Epithelial cell of proximal tubule (primary cell): ENCODE results near the gene AKIP1. TPM values are rescaled to one million over a fixed set of nuclear protein-coding genes. Genes with fewer than 3 reads are reported as not detected.
"Not testable (repeated sequence)": the region's sequence is repeated elsewhere in the genome, so short reads cannot be mapped to it uniquely, and the experiment has no call there.

Experiments
- DNase-seq: peaks from one replicate; pipeline ENCODE4 v3.0.0-alpha.2; 2011; ENCODE audit warnings: low read depth
- H3K4me3 ChIP-seq: 2 replicates; pipeline ENCODE4 v1.5.1; 2011; ENCODE audit warnings: low read depth, mild to moderate bottlenecking, low read length
- CTCF ChIP-seq: conservative IDR thresholded peaks from 2 replicates; pipeline ENCODE4 v1.5.1; 2012; ENCODE audit warnings: low read depth, mild to moderate bottlenecking, low read length
- total RNA-seq: library from RNA; depleted of rRNA; stranded (reverse); fragments of >200 nt; gene quantifications from 2 replicates; pipeline ENCODE4 v1.2.3, GENCODE V29; 2015

Gene AKIP1
- total RNA-seq, 1 donor from 2014 or later = 49.6 TPM

GRCh38 chr11:8871171-8871775, 39.7 kb upstream of the AKIP1 start:
- peak overlapping the region; percentile 89 for H3K4me3 ChIP-seq
- DNase-seq = no peak
- TF ChIP-seq CTCF = no peak

GRCh38 chr11:8871962-8872361, 39.0 kb upstream of the AKIP1 start:
- no peak for TF ChIP-seq CTCF
- H3K4me3 ChIP-seq = no peak overlapping the region
- DNase-seq = no peak

GRCh38 chr11:8873741-8874405, 37.1 kb upstream of the AKIP1 start:
- TF ChIP-seq CTCF = no peak
- no peak for DNase-seq
- no peak overlapping the region for H3K4me3 ChIP-seq

DNA sequence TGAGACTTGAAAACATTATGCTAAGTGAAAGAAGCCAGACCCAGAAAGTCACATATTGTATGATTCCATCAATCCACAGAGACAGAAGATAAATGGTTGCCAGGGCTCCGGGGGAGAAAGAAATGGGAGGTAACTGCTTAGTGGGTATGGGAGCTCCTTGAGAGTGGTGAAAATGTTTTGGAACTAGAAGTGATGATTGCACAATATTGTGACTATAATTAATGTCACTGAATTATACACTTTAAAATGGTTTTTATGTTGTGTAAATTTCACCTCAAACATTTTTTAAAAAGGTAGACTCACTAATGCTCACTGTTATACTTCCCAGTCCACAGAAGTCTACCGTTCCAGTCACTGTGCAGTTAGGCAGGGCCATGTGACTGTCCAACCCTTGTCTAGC, 32.2 kb upstream of the AKIP1 start:
- no peak overlapping the region for H3K4me3 ChIP-seq
- no peak for TF ChIP-seq CTCF
- no peak for DNase-seq

DNA sequence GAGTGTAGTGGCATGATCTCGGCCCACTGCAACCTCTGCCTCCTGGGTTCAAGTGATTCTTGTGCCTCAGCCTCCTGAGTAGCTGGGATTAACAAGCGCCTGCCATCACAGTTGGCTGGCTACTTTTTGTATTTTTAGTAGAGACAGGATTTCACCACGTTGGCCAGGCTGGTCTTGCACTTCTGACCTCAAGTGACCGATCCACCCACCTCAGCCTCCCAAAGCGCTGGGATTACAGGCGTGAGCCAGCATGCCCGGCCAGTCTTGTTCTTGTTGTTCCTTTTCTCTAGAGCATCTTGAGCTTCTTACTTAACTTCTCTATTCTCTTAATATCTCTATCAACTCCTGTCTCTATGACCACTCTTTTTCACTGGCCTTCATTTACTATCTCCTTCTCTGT, 29.4 kb upstream of the AKIP1 start:
- H3K4me3 ChIP-seq, DNase-seq: not testable (repeated sequence)

GRCh38 chr11:8886322-8886721, 24.7 kb upstream of the AKIP1 start:
- no peak for TF ChIP-seq CTCF
- H3K4me3 ChIP-seq = no peak overlapping the region
- DNase-seq = no peak

- H3K4me3 ChIP-seq, DNase-seq: not testable (repeated sequence)
These were observed 19.8 kb upstream of the AKIP1 start for GRCh38 chr11:8891185-8891584.

DNA sequence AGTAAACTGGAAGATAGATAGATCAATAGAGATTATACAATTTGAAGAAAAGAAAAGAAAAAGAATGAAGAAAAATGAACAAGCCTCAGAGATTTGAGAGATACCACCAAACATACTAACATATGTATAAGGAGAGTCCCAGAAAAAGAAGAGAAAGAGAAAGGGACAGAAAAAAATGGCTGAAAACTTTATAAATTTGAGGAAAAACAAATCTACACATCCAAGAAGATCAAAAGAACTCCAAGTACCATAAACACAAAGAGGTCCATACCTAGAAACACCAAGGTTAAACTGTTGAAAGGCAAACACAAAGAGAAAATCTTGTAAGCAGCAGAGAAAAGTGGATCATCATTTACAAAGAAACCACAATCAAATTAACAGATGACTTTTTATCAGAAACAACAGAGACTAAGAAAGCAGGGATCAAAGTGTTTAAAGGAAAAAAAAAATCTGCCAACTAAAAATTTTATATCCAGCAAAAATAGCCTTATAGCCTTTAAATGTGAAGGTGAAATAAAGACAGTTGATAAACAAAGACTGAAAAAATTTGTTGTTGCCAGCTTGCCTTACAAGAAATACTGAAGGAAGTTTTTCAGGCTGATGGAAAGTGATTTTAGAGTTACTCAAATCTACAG, 11.8 kb upstream of the AKIP1 start:
- no peak for DNase-seq
- no peak overlapping the region for H3K4me3 ChIP-seq
- no peak for TF ChIP-seq CTCF
